Small intestine (tissue), 7 donors: ENCODE measurements around the gene HS3ST2. TPM values are rescaled to one million over a fixed set of nuclear protein-coding genes. Genes with fewer than 3 reads are reported as not detected.
"Not testable (repeated sequence)": the region's sequence is repeated elsewhere in the genome, so short reads cannot be mapped to it uniquely, and the experiment has no call there.

Experiments used
- DNase-seq, 2 donors: peaks; one replicate each; pipeline versions ENCODE4 v3.0.0 to v3.0.0-alpha.2; 2013
- FAIRE-seq: peaks from 2 replicates; lab custom pipeline; 2012; peaks lifted over from hg19 to GRCh38; lab: Jason Lieb, UNC
- H3K27ac ChIP-seq, 3 donors: one replicate each; pipeline ENCODE4 v1.5.1; 2013; ENCODE audit warnings: low read length in 2 of 3, mild to moderate bottlenecking in 2 of 3, control low read depth in 1 of 3, inconsistent platforms in 1 of 3, low read depth in 1 of 3, moderate library complexity in 1 of 3
- H3K27me3 ChIP-seq, 3 donors: one replicate each; pipeline ENCODE4 v1.6.1; 2013; ENCODE audit warnings: low read length in 3 of 3, inconsistent platforms in 1 of 3; ENCODE audit not compliant: control insufficient read depth in 3 of 3, insufficient read depth in 3 of 3
- H3K36me3 ChIP-seq, 3 donors: one replicate each; pipeline ENCODE4 v1.6.1; 2013; ENCODE audit warnings: low read length in 3 of 3, inconsistent platforms in 1 of 3, low read depth in 1 of 3, mild to moderate bottlenecking in 1 of 3, moderate library complexity in 1 of 3; ENCODE audit not compliant: control insufficient read depth in 3 of 3, insufficient read depth in 2 of 3
- H3K4me1 ChIP-seq, 3 donors: one replicate each; pipeline ENCODE4 v1.6.1; 2013; ENCODE audit warnings: low read length in 2 of 3, inconsistent platforms in 1 of 3, low read depth in 1 of 3, mild to moderate bottlenecking in 1 of 3, moderate library complexity in 1 of 3; ENCODE audit not compliant: control insufficient read depth in 3 of 3, insufficient read depth in 2 of 3
- H3K4me3 ChIP-seq, 3 donors: one replicate each; pipeline ENCODE4 v1.5.1; 2013; ENCODE audit warnings: low read length in 3 of 3, control low read depth in 1 of 3, inconsistent platforms in 1 of 3, low read depth in 1 of 3, mild to moderate bottlenecking in 1 of 3, moderate library complexity in 1 of 3
- H3K9me3 ChIP-seq, 2 donors: one replicate each; pipeline ENCODE4 v1.6.1; 2013; ENCODE audit warnings: low read depth in 1 of 2, low read length in 1 of 2; ENCODE audit not compliant: control insufficient read depth in 2 of 2, insufficient read depth in 1 of 2
- WGBS, 3 donors: extraction: QIAGEN DNeasy Blood & Tissue Kit; methylation state at CpG; one replicate each; pipeline ENCODE4 v1.1.7; 2013; 5-methylcytosine and 5-hydroxymethylcytosine counted together
- polyA plus RNA-seq, 4 donors: library from polyadenylated mRNA; stranded (reverse) in 3 of 4; unstranded in 1 of 4; fragments of 200-250 nt in 3 of 4; fragments of 120-200 nt in 1 of 4; gene quantifications; one replicate each; pipeline versions ENCODE4 v1.2.1 to v1.2.3, GENCODE V29; 2013
- donor health status: healthy with polysubstance abuse.
- donor health status: control.
- donor health status: control.
- donor health status: Bipolar disorder and iron deficiency.
- donor health status: healthy.

HS3ST2 gene
- polyA plus RNA-seq, 4 donors = 0.28 TPM; not detected in 3

- 26 to 59% (median 35%) methylated on average over 2 of the region's 2 CpGs for WGBS, 3 donors
- H3K9me3 ChIP-seq = no peaks in the 10 kb centered on the region
- no peak for FAIRE-seq
Measured at GRCh38 chr16:22933173-22933572, 119.2 kb downstream of the HS3ST2 start.

GRCh38 chr16:22934786-22935185 lies 120.8 kb downstream of the HS3ST2 start:
- Histone ChIP-seq H3K27ac (no peak overlapping the region), H3K36me3 (no peaks in the 10 kb centered on the region), H3K27me3 (peaks cover 0 to 11% (median 3%) of the 10 kb centered on the region in 3 donors), H3K4me3 (no peak overlapping the region), H3K9me3 (no peaks in the 10 kb centered on the region), H3K4me1 (no peaks in the 10 kb centered on the region)
- 81 to 85% (median 85%) methylated on average over 2 of the region's 2 CpGs for WGBS, 3 donors
- DNase-seq = no peak
- FAIRE-seq = no peak

More at GRCh38 chr16:22933173-22933572, 119.2 kb downstream of the HS3ST2 start:
- H3K36me3 ChIP-seq = no peaks in the 10 kb centered on the region
- H3K27ac ChIP-seq = no peak overlapping the region
- no peaks in the 10 kb centered on the region for H3K4me1 ChIP-seq
- H3K4me3 ChIP-seq = no peak overlapping the region
- H3K27me3 ChIP-seq = peaks cover 0 to 11% (median 3%) of the 10 kb centered on the region in 3 donors
- no peak for DNase-seq

- no peak for DNase-seq
- Histone ChIP-seq H3K4me3 (no peak overlapping the region), H3K27me3 (peaks cover 0 to 9% (median 3%) of the 10 kb centered on the region in 3 donors), H3K36me3 (no peaks in the 10 kb centered on the region), H3K9me3 (no peaks in the 10 kb centered on the region), H3K4me1 (no peaks in the 10 kb centered on the region), H3K27ac (no peak overlapping the region)
- FAIRE-seq = no peak
- 66 to 72% (median 71%) methylated on average over 6 of the region's 6 CpGs for WGBS, 3 donors
Measured at GRCh38 chr16:22937169-22937568, 123.2 kb downstream of the HS3ST2 start.

- H3K9me3 ChIP-seq = no peaks in the 10 kb centered on the region
- H3K36me3 ChIP-seq = no peaks in the 10 kb centered on the region
- WGBS, 3 donors = 60 to 79% (median 70%) methylated on average over 1 of the region's 1 CpG
- no peak overlapping the region for H3K27ac ChIP-seq
- no peak overlapping the region for H3K4me3 ChIP-seq
- FAIRE-seq = no peak
- no peaks in the 10 kb centered on the region for H3K4me1 ChIP-seq
- no peak for DNase-seq
- H3K27me3 ChIP-seq = peaks cover 0 to 6% (median 0%) of the 10 kb centered on the region in 3 donors
Measured at GRCh38 chr16:22938647-22939046, 124.7 kb downstream of the HS3ST2 start.

GRCh38 chr16:22939744-22940363 lies 125.9 kb downstream of the HS3ST2 start:
- H3K36me3 ChIP-seq, H3K27ac ChIP-seq, H3K27me3 ChIP-seq, H3K4me1 ChIP-seq, DNase-seq, H3K9me3 ChIP-seq, FAIRE-seq, H3K4me3 ChIP-seq: not testable (repeated sequence)
- WGBS, 3 donors = 61 to 64% (median 63%) methylated on average over 4 of the region's 4 CpGs

- no peak for DNase-seq
- no peaks in the 10 kb centered on the region for H3K9me3 ChIP-seq
- FAIRE-seq = no peak
- no peaks in the 10 kb centered on the region for H3K4me1 ChIP-seq
- no peaks in the 10 kb centered on the region for H3K36me3 ChIP-seq
- 51 to 65% (median 61%) methylated on average over 2 of the region's 2 CpGs for WGBS, 3 donors
- H3K4me3 ChIP-seq = no peak overlapping the region
- H3K27me3 ChIP-seq = peaks cover 0 to 5% (median 0%) of the 10 kb centered on the region in 3 donors
- H3K27ac ChIP-seq = no peak overlapping the region
Measured at GRCh38 chr16:22941970-22942501, 128.1 kb downstream of the HS3ST2 start.

GRCh38 chr16:22942811-22943210 lies 128.8 kb downstream of the HS3ST2 start:
- DNase-seq (no peak), FAIRE-seq (no peak)
- Histone ChIP-seq H3K4me3 (no peak overlapping the region), H3K27ac (no peak overlapping the region), H3K27me3 (peaks cover 0 to 7% (median 0%) of the 10 kb centered on the region in 3 donors), H3K4me1 (no peaks in the 10 kb centered on the region), H3K36me3 (no peaks in the 10 kb centered on the region), H3K9me3 (no peaks in the 10 kb centered on the region)
- WGBS, 3 donors = 83 to 92% (median 85%) methylated on average over 1 of the region's 1 CpG

- H3K4me1 ChIP-seq = no peaks in the 10 kb centered on the region
- peaks cover 0 to 17% (median 6%) of the 10 kb centered on the region in 3 donors for H3K27me3 ChIP-seq
- no peaks in the 10 kb centered on the region for H3K9me3 ChIP-seq
- DNase-seq = no peak
- H3K27ac ChIP-seq = no peak overlapping the region
- H3K4me3 ChIP-seq = no peak overlapping the region
- no peaks in the 10 kb centered on the region for H3K36me3 ChIP-seq
- no peak for FAIRE-seq
- WGBS, 3 donors = 6 to 26% (median 17%) methylated on average over 1 of the region's 1 CpG
Measured at GRCh38 chr16:22945361-22945760, 131.4 kb downstream of the HS3ST2 start.
